GM13976 (cell line): ENCODE measurements around the gene CCDC138.

Experiments
- DNase-seq: peaks from one replicate; pipeline ENCODE4 v3.0.0; 2012; ENCODE audit warnings: low spot score
- in situ Hi-C: fragments of 300-500 bp; cut with MboI; formaldehyde crosslinking; loops from one replicate; pipeline ENCODE4 v1.12.0; 2022; ENCODE audit warnings: low sequenced_read_pairs, mixed read lengths, inconsistent platforms; ENCODE audit not compliant: unreplicated experiment
- TF ChIP-seq, protein P1 (sequence below): IDR thresholded peaks from 2 replicates; pipeline ENCODE4 v1.5.1; 2012; ENCODE audit warnings: borderline replicate concordance, mild to moderate bottlenecking; ENCODE audit not compliant: insufficient read depth; ENCODE audit errors: extremely low read depth, missing control alignments, control extremely low read depth

CCDC138 gene

DNA sequence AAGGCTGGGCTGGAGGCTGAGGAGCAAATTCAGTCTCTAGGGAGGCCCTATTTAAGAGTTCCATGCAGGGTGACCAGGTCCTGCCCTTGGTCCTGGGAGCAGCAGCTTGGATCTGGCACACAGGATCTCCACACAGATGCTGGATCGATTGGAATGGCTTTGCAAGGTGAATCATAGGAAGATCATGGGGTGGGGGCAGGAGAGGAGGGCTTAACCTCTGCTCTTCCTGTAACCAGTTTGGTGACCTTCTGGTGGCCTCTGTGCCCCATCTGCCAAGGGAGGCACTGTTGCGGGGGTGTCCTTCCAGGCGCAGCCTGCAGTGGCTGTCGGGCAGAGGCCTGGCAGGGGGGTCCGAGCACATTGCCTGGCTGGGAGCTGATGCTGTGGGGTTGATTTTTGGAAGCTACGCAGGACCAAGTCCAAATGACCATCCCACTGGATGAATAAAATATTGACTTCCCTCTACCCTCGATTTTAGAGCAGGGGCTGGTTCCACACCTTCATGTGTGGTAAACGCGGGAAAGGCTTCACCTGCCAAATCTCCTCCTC, 122.8 kb downstream of the CCDC138 start:
- in situ Hi-C loops = no loop called here
- DNase-seq = peak; percentile 26
- TF ChIP-seq, protein P1, sequence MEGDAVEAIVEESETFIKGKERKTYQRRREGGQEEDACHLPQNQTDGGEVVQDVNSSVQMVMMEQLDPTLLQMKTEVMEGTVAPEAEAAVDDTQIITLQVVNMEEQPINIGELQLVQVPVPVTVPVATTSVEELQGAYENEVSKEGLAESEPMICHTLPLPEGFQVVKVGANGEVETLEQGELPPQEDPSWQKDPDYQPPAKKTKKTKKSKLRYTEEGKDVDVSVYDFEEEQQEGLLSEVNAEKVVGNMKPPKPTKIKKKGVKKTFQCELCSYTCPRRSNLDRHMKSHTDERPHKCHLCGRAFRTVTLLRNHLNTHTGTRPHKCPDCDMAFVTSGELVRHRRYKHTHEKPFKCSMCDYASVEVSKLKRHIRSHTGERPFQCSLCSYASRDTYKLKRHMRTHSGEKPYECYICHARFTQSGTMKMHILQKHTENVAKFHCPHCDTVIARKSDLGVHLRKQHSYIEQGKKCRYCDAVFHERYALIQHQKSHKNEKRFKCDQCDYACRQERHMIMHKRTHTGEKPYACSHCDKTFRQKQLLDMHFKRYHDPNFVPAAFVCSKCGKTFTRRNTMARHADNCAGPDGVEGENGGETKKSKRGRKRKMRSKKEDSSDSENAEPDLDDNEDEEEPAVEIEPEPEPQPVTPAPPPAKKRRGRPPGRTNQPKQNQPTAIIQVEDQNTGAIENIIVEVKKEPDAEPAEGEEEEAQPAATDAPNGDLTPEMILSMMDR = no peak

- TF ChIP-seq, protein P1 = no peak
- DNase-seq = no peak
- in situ Hi-C loops = no loop called here
Observed at GRCh38 chr2:108910011-108910431, 123.5 kb downstream of the CCDC138 start.

- in situ Hi-C loops = no loop called here
- no peak for DNase-seq
- TF ChIP-seq, protein P1 = no peak
Observed at GRCh38 chr2:108910541-108911396, 124.2 kb downstream of the CCDC138 start.

DNA sequence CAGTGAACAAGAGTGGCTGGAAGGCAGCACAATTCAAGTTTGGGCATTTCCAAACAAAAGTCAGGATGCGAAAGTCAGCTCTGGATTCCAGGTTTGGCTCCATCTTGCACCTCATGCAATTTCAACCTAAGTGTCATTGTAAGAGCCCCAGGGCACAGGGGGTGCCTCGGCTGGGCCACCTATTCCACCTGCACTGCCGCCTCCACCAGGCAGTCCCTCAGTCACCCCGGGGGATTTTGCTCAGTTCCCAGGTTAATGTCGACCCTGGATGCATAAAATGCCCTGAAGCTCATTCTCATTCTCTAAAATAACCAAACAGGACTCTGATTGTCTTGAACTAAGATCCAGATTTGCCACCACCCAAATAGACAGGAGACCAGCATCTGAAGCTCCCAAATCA, 124.8 kb downstream of the CCDC138 start:
- TF ChIP-seq, protein P1 = no peak
- in situ Hi-C loops = no loop called here
- no peak for DNase-seq

GRCh38 chr2:108911807-108912628, 125.4 kb downstream of the CCDC138 start:
- in situ Hi-C loops = no loop called here
- DNase-seq = no peak
- TF ChIP-seq, protein P1 = no peak

- no peak for DNase-seq
- in situ Hi-C loops = no loop called here
- TF ChIP-seq, protein P1 = no peak
Observed at GRCh38 chr2:108912629-108912902, 126.0 kb downstream of the CCDC138 start.
